ENCODE data around the gene FOXL2. TPM values are rescaled to one million over a fixed set of nuclear protein-coding genes. Genes with fewer than 3 reads are reported as not detected.

The FOXL2 gene
- total and polyA plus RNA-seq, 10 of the 15 experiments (the other 5 are each of a cell fraction or from before 2014, with no cell fraction given) = not detected

DNA sequence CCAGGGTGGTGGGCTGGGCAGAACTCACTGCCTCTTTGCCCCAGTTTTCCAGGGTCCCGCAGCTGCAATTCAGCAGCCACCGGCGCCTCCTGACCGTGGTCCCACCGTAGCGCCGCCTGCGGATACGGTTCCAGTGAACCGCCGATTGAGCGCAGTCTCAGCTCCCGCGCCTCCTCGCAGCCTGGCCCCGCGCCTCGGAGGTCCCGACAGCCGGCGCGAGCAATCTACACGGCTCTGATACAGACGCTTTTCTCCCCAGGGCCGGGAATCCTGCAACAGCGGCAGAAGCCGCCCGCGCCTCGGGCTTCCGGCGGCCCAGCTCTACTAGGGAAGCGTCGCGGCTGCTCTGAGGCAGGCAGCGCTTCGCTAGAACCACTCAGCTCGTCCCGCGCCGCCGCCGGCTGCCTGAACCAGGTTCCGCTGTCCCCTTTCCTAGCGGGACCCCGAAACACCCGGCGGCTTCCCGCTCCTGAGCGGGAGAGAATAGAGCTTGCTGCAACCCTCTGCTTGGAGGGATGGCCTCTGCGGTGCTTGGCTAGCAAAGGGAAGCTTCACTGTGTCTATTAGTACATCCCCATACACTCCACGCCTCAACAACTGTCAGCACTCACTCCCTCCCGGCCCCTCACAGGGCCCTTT is 3.2 kb upstream of the FOXL2 start:
- no peak for TF ChIP-seq WRNIP1 (IDR thresholded peaks at IDR 0.05; ENCODE audit: borderline replicate concordance, low read depth, low read length)
- 0 out of 2 replicates have a peak, but pooled peaks have one; percentile 23 for TF ChIP-seq EZH2 (IDR thresholded peaks at IDR 0.05; ENCODE audit: borderline replicate concordance, control insufficient read depth, low read depth, low read length)
- no peak for TF ChIP-seq ZBED1 (IDR thresholded peaks at IDR 0.05; ENCODE audit: borderline replicate concordance)
- TF ChIP-seq, protein P1, sequence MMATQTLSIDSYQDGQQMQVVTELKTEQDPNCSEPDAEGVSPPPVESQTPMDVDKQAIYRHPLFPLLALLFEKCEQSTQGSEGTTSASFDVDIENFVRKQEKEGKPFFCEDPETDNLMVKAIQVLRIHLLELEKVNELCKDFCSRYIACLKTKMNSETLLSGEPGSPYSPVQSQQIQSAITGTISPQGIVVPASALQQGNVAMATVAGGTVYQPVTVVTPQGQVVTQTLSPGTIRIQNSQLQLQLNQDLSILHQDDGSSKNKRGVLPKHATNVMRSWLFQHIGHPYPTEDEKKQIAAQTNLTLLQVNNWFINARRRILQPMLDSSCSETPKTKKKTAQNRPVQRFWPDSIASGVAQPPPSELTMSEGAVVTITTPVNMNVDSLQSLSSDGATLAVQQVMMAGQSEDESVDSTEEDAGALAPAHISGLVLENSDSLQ (IDR thresholded peaks at IDR 0.05) = no peak
- peak; percentile 84 for TF ChIP-seq SUZ12 (IDR thresholded peaks at IDR 0.05; ENCODE audit: unreplicated experiment)
- Histone ChIP-seq H3K4me3 (no peak overlapping the region), H2AFZ (ENCODE audit: control insufficient read depth, low read depth, low read length) (no peak overlapping the region), H3K9me3 (replicated peaks; ENCODE audit: control insufficient read depth, insufficient read depth, low read length) (no peaks in the 10 kb centered on the region), H3K4me2 (ENCODE audit: control insufficient read depth, insufficient read depth) (no peak overlapping the region), H3K27me3 (replicated peaks in 1 of 2; ENCODE audit: control insufficient read depth in 2 of 2, insufficient read depth in 2 of 2, low read length in 1 of 2) (peaks cover 9 to 20% of the 10 kb centered on the region in 2 experiments), H3K79me2 (ENCODE audit: control insufficient read depth, insufficient read depth, low read length) (no peaks in the 10 kb centered on the region), H4K20me1 (ENCODE audit: control insufficient read depth, insufficient read depth) (0 out of 2 replicates have a peak, but pooled peaks cover 3% of the 10 kb centered on the region), H3K27ac (ENCODE audit: control insufficient read depth, insufficient read depth) (no peak overlapping the region), H3K9ac (ENCODE audit: control insufficient read depth, insufficient read depth, low read length) (no peak overlapping the region), H3K4me1 (ENCODE audit: control insufficient read depth, insufficient read depth, low read length) (no peaks in the 10 kb centered on the region), H3K36me3 (ENCODE audit: control insufficient read depth in 2 of 2, insufficient read depth in 2 of 2, low read length in 1 of 2) (no peaks in the 10 kb centered on the region)
- WGBS (ENCODE audit: insufficient coverage, insufficient replicate concordance, low lambda C conversion rate, missing lambda C conversion rate) = 15% methylated on average over 50 of the region's 53 CpGs
- ChIA-PET POLR2A (no interaction called here), CTCF (interaction anchor here (0.6 kb wide), 1 partner anchor 27 kb away, joined by 3 read pairs; no protein-coding TSS in a partner anchor), SMC1A (ENCODE audit: uncharacterized antibody, unreplicated experiment) (no interaction called here), RAD21 (ENCODE audit: unreplicated experiment) (no interaction called here)
- no peak for FAIRE-seq
- in situ Hi-C loops (cut with MboI) = no loop called here
- no TSS peak for BruUV-seq (replicated peaks)
- no peak for DNase-seq (ENCODE audit: low read depth, low spot score)
- intact Hi-C loops (cut with micrococcal nuclease; ENCODE audit: unreplicated experiment) = no loop called here
- peak; percentile 21; the same call in 2 of the 3 replicates for ATAC-seq
